Measurements from ENCODE around the gene PSMB5. TPM values are rescaled to one million over a fixed set of nuclear protein-coding genes. Genes with fewer than 3 reads are reported as not detected.
A peak's percentile ranks its signal among the peaks of the same experiment; 100 is the strongest.

PSMB5 gene
- total RNA-seq, 1 experiment from 2014 or later: 267 TPM

DNA sequence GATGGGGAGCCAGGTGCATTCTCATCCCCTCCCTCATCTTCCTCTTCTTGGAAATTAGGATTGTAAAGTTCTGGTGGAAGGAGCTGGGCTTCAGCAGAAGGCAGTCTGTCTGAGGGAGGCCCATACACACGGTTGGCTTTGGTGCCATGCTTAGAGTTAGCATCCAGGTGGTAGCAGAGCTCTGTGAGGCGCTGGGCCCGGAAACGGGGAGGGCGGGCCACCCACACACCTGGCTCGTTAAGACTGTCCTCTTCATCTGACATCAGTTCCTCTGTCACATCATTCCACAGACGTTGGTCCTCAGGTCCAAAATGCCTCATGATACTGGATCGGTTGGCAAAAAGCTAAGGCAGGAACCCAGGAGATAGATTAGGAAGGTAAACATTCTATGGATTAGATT, 47.4 kb downstream of the PSMB5 start:
- no peak for DNase-seq (ENCODE audit: low read depth)

DNA sequence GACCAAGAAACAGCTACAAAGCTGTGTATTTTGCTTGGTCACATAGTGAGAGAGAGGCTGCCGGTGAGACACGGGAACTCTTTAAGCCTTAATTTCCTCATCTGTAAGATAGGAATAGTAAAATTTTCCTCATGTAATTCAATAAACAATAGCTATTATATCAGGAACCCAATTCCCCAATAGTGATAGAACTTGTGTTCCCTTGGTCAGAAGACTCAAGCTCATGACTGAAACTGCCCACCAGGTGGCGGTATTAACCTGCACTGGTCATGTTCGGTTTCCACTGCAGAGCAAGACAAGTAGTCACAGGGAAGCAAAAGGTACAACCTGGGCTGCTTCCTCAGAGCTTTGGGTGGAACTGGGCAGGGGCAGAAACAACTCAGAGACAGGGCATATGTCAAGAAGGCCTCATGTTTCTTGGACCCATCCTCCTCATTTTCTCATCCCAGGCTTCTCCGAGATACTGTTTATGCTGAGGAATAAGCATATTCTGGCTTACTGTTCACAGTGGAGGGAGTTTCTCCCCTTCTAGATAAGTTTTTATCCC, 48.1 kb downstream of the PSMB5 start:
- peak; percentile 79 for DNase-seq (ENCODE audit: low read depth)

DNA sequence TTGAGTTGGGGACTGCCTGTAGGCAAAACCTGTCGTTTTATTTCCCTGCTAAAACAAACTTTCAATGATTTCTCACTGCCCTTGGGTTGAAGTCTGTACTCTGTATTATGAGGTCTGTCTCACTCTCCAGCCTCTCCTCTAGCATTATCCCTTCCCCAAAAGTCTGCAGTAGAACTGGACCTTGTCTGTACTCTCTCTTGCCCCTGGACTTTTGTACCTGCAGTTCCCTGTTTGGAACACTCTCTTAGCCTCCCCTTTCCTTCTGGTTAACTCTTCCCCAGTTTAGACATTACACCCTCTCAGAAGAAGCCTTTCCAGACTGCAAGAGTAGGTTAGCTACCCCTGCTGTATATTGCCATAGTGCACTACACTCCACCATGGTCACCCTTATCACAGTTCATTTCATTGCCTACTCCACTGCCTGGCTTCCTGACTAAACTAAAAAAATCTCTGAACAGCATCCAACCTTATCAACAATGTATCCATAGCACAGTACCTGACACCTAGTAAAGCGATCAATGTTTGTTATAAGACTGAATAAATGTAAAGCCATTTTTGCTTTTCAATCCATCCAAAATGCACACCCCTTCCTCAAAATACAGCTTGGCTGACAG, 48.7 kb downstream of the PSMB5 start:
- DNase-seq (ENCODE audit: low read depth): no peak

DNA sequence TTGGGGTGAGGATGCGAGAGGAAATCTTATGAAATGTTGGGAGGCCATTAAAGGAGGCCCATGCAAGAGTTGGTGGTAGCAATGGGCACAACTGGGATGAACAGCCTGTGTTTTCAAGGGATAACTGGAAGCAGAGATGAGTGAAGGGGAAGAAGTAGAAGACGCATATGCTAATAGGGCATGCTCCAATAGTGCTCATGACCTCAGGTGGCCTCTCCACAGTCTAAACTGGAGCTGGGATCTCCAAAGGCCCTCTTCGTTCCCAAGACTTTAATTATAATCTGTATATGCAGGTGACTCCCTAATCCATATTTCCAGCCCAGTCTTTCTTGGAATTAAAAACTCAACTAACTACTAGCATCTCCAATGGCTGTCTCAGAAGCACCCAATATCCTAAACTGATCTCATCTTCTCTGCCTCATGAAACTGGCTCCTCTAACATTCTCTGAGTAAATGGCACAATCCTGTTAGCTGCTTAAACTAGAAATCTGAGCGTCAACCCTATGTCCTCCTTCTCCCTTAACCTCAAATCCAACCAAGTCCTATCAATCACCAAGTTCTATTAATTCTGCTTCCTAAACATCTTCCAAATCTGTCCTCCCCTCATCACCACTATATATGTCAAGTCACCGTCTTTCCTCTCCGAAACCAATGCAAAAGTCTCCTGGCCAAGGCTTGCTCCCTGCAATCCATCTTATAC, 49.6 kb downstream of the PSMB5 start:
- no peak for DNase-seq (ENCODE audit: low read depth)

DNA sequence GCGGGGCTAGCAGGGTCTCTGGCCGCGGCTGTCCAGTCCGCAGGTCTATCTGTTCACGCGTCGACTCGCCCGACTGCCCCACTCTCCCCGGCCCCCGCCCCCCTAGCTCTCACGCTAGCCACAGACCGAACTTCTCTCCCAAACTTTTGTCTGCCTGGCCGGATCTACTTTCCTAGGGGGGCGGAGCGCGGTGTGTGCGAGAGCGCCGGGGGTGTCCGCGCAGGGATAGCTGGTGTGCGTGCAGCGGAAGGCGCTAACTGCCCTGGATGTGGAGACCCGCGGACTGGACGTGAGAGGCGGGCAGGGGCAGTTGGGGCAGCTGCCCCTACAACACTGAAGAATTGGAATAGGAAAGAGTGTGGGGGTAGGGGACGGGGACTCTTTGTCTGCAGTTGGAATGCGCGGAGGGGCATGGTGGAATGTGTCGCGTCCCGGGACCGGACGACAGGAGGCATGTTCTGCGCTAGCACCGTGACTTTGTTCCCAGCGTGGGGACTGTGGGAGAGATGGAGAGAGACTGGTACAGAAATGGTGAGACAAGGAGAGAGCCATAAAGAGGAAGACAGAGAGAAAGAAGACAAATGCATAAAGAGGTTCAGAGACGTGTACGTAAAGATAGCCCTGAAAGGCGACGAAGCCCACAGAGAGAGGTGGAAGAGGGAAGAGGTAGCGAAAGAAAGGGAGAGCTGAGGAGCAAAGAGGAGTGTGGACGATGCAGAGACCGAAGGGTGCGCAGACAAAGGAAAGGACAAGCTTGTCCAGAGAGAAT, 52.0 kb downstream of the PSMB5 start, which contains the start of gene AJUBA:
AJUBA (minus strand) TSS at position 75 of the 769 bp plus-strand sequence. CDS start 285 bp downstream, outside the sequence.
- DNase-seq (ENCODE audit: low read depth): peak; percentile 92

DNA sequence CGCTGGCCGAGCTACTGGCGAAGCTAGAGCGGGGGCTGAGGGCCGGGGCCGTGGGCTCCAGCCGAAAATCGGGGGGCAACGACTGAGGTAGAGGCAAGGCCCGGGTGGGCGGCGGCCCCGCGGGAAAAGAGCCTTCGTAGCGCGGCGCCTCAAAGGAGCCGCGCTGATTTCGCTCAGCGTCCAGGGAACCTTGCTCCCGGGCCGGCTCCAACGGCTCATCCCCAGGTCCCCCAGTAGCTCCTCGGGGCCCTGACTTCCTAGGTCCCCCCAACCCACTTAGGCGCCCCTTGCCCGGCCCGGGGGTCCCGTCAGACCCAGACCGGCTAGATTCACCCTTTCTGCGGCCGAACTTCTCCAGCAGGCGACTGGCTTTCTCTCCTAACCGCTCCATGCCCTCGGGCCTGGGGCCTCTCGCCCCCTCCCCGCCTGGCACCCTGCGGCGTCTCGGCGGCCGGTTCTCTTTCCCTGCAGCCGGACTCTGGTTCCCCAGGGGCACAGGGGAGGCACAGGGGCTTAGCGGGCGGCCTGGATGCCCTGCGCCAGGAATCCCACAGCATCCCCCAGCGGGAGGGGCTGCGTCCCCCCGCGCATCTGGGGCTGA, 52.7 kb downstream of the PSMB5 start:
- DNase-seq (ENCODE audit: low read depth): no peak

DNA sequence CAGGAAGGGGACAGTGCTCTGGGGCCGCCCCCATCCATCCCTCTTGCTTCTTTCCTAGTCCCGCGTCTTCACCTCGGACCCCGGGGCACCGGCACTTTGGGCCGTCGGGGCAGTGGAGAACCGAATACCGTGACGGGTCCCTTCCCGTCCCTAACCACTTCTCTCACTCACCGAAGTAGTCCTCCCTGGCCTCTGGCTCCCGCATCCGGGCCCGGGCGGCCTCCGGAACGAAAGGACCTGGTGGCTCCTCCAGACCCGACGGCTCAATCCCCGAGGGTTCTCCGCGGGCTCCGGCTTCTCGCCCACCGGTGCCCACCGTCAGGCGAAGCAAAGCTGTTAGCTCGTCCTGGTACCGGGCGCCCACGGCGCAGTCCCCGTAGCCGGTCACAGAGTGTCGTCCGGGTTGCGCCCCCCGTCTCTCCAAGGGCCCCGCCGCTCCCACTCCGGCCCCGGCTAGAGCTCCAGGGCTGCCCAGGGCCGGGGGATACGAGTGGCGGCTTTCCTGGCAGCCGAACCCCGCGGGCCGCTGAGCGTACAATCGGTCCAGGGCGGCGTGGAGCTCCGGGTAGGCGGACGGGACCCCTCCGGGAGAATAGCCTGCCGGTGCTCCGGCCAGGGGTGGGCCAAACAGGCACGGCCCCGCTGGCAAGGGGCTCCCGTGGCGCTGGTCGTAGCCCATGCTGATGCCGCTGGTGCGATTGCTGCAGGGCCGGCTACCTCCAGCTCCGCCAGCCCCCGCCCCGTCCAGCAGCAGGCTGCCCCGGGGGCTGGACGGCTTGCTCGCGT, 53.4 kb downstream of the PSMB5 start:
- DNase-seq (ENCODE audit: low read depth): peak; percentile 38

DNA sequence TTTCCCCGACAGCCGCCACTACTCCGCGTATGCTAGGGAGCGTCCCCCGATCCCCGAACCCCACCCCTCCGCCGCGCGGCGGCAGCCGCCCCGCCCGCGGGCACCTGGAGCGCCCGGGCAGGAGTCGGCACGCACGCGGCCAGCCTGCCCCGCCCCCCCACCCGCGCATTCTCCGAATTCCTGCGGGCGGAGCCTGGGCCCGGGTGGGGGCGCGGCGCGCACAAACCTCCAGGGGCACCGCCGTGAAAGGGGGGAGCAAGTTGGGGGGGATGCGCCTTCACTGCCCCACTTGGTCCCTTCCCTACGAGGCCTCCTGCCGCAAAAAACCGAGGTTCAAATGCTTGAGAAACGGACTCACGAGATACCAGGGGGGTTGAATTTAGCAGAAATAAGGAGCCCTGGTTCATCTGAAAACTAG, 54.0 kb downstream of the PSMB5 start:
- DNase-seq (ENCODE audit: low read depth): peak; percentile 64

DNA sequence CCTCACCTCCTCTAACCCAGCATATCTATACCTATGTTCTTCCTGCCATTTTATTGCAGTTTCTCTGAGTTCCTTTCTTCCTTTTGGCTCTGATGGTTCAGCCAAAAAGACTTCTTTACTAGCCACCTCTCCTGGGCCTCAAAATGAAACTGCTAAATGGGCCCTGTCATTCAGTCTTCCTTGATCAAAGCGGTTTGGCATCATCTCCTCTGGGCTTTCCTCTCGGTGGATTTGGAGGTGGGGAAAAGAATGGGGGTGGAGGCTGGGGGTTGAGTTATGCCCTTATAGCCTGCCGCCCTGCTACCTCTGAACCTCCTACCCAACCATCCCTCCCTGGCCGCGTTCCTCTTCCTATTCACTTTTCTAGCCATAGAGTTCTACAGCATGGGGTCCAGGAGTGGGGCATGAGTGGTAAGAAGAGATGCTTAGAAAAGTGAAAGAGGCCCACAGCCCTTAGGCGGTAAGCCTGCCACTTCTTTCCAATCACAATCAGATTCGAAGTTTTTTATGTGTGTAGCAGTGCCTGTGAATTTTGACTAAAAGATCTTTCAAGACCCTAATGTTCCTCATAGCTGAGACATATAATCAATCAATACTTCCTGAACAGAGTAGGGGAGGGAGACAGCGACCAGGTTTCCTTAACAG, 54.8 kb downstream of the PSMB5 start:
- DNase-seq (ENCODE audit: low read depth): peak; percentile 60

DNA sequence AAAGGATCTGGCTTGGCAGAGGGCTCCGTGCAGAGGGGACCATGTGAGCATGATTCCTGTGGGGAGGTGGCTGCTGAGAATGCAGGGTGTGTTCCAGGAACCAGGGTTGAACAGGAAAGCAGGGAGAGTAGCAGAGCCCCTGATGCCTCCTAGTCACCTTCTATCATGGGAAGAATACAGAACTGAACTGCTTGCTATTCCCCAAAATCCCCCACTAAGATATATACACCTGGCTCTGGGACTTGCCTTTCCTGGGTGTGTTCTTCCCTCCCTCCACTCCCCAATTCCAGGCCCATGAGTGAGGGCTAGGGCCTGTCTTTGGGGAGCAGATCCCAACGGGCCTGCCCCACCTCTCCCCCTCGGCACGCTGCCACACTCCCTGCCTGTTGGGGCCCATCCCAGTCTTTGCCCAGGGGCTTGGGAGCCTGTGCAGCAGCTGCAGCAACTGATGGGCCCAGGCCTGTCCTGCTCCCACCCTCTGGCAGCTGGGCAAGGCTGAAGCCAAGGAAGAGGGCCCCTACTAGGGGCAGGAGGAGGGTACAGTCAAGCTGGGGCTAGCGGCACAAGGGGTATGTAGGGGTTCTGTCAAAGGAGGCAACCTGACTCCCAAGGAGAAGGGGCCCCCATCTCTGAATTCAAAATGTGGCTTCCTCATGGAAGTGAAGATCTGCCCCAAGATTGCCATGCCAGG, 55.6 kb downstream of the PSMB5 start:
- DNase-seq (ENCODE audit: low read depth): peak; percentile 34

DNA sequence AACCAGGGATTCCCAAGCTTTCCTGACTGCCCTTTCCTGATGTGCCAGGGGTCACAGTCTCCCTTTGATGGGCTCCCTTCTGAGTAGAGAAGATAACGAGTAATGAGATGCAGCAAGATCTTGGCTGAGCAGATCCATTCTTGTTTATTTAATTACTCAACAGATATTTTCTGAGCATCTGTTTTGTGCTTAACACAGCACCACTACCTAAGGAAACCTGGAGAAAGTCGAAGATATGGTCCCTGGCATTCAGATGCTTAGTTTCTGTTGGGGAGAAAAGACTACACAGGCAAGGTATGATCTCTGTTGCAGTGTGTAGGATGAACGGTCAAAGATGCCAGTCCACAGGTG, 56.2 kb downstream of the PSMB5 start:
- no peak for DNase-seq (ENCODE audit: low read depth)

DNA sequence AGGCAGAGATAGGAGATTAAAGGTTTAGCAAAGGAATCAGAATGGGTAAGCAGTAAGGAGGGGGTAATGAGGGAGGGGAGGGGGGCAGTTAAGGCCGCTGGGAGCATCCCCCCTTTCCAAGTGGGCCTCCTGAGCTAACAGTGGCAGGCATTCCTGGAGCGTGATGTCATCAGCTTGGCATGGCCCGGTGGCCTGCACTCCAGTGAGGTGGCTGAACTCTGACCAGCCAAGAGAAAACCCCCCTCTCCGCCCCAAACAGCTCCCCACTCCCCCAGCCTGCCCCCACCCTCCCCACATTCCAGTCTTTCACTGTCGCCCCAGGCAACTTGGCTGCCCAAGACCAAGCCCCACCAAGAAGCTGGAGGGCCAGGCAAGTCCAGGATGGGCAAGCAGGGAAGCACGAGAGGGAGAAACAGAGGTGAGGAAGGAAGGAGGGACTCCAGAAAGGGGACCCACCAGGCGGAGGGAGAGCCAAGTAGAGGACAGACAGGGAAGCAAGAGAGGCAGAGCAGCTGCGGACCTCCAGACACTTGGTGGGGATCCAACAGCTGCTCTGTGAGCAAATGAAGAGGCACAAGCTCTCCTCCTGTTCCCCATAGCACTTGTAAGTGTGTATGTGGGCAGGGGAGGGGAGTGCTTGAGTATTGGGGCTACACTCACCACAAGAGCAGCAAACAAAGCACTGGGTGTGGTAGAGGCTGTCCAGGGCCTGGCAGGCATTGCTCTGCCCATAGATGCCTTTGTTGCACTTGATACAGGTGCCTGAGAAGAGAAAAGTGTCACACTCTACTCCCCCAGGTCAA, 56.8 kb downstream of the PSMB5 start:
- peak; percentile 93 for DNase-seq (ENCODE audit: low read depth)

DNA sequence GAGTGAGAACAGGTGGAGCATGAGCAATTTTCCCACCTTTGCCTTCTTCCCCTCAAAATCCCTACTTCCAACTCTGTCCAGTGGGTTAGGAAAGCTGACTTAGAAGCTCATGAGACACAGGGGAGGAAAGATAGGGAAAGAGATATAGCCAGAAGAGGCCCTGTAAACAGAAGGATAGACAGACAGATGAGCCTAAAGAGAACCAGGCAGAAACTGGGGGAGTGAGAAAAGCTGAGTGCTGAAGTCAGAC, 57.3 kb downstream of the PSMB5 start:
- DNase-seq (ENCODE audit: low read depth): no peak

DNA sequence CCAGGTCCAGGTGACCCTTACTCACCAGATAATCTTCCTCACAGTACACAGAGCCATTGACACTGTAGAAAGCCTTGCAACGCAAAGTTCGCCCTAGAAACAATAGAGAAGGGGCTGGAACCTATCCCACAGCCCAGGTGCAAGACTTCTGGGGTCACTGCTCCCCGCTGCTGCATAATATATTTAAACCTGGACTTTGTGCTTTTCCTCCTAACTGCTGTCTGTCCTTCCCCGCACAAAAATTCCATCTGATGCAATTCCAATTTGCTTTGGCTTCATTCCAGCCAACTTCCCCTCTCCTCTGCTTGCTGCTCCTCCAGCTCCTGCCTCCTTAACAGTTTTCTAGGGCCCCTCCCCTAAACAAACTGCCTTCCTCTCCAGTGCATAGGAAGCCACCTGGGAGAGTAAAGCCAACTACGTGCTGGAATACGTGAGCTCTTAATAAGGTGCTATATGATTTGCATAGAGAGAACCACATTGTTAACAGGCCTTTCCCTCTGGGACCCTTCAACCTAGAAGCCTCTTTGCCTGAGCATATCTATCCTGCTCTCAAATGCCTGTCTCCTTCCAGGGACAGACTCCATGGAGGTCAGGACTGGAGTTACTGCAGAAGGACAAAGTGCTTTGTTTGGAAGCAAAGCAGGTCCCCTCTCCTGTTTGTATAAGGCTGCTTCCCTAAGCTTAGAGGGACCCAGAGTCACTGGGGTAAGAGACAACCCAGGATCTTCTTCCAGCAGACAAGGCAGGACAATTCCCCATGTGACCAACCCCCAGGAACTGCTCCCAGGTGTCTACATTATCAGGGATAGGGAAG, 57.9 kb downstream of the PSMB5 start:
- DNase-seq (ENCODE audit: low read depth): peak; percentile 47

Other genes with a start within 250 kb of the PSMB5 start
- gene SLC7A7, start 219.5 kb downstream of the PSMB5 start, total RNA-seq (2014; rRNA removed; shearing (Covaris generic)): 2.6 and 3.6 TPM in 2 replicates
- 54.5 and 325 TPM in 2 replicates for gene MRPL52, start 205.0 kb downstream of the PSMB5 start, total RNA-seq (2014; rRNA removed; shearing (Covaris generic))
- gene MMP14, start 198.3 kb downstream of the PSMB5 start, total RNA-seq (2014; rRNA removed; shearing (Covaris generic)): 251 and 313 TPM in 2 replicates
- 51.6 and 115 TPM in 2 replicates for gene LRP10, start 163.2 kb downstream of the PSMB5 start, total RNA-seq (2014; rRNA removed; shearing (Covaris generic))
- gene REM2, start 151.7 kb downstream of the PSMB5 start, total RNA-seq (2014; rRNA removed; shearing (Covaris generic)): 0.52 TPM in 1 of 2 replicates, not detected in the other
- 104 and 140 TPM in 2 replicates for gene RBM23, start 115.8 kb downstream of the PSMB5 start, total RNA-seq (2014; rRNA removed; shearing (Covaris generic))
- 67.3 and 83.3 TPM in 2 replicates for gene PRMT5, start 105.5 kb downstream of the PSMB5 start, total RNA-seq (2014; rRNA removed; shearing (Covaris generic))
- 30.7 and 51.4 TPM in 2 replicates for gene HAUS4, start 77.8 kb downstream of the PSMB5 start, total RNA-seq (2014; rRNA removed; shearing (Covaris generic))
- gene AJUBA, start 52.3 kb downstream of the PSMB5 start, total RNA-seq (2014; rRNA removed; shearing (Covaris generic)): 23.9 and 55.5 TPM in 2 replicates
- gene C14orf93, start 24.8 kb downstream of the PSMB5 start, total RNA-seq (2014; rRNA removed; shearing (Covaris generic)): 8.6 and 9.7 TPM in 2 replicates
- not detected in 2 replicates for gene PSMB11, start 7.3 kb upstream of the PSMB5 start, total RNA-seq (2014; rRNA removed; shearing (Covaris generic))
- gene CDH24, start 22.6 kb upstream of the PSMB5 start, total RNA-seq (2014; rRNA removed; shearing (Covaris generic)): 7.5 and 13.7 TPM in 2 replicates
- 47.1 and 64.0 TPM in 2 replicates for gene ACIN1, start 60.2 kb upstream of the PSMB5 start, total RNA-seq (2014; rRNA removed; shearing (Covaris generic))
- gene C14orf119, start 60.6 kb upstream of the PSMB5 start, total RNA-seq (2014; rRNA removed; shearing (Covaris generic)): 67.5 and 78.5 TPM in 2 replicates
- gene CIROP, start 70.1 kb upstream of the PSMB5 start, total RNA-seq (2014; rRNA removed; shearing (Covaris generic)): not detected in 2 replicates
- not detected in 2 replicates for gene CEBPE, start 84.4 kb upstream of the PSMB5 start, total RNA-seq (2014; rRNA removed; shearing (Covaris generic))
- gene SLC7A8, start 148.8 kb upstream of the PSMB5 start, total RNA-seq (2014; rRNA removed; shearing (Covaris generic)): 3.0 and 4.0 TPM in 2 replicates
- not detected in 2 replicates for gene RNF212B, start 203.0 kb upstream of the PSMB5 start, total RNA-seq (2014; rRNA removed; shearing (Covaris generic))